HFF-Myc (cell line): ENCODE data around the gene TRPV2.

ENCODE experiments used
- DNase-seq: peaks from one replicate; pipeline ENCODE4 v3.0.0-alpha.2; 2011; ENCODE audit warnings: low read depth; ENCODE audit errors: extremely low read depth
- H3K4me3 ChIP-seq: replicated peaks from 2 replicates; pipeline ENCODE4 v1.5.1; 2011; ENCODE audit warnings: low read depth, mild to moderate bottlenecking, control low read depth, low read length
- TF ChIP-seq, protein P1 (sequence below): IDR thresholded peaks from 2 replicates; pipeline ENCODE4 v1.5.1; 2012; ENCODE audit warnings: mild to moderate bottlenecking, low read depth, low read length, control low read depth; ENCODE audit errors: missing control alignments

Gene TRPV2

GRCh38 chr17:16418685-16419068, 3.3 kb downstream of the TRPV2 start:
- H3K4me3 ChIP-seq: no peak overlapping the region
- TF ChIP-seq, protein P1, sequence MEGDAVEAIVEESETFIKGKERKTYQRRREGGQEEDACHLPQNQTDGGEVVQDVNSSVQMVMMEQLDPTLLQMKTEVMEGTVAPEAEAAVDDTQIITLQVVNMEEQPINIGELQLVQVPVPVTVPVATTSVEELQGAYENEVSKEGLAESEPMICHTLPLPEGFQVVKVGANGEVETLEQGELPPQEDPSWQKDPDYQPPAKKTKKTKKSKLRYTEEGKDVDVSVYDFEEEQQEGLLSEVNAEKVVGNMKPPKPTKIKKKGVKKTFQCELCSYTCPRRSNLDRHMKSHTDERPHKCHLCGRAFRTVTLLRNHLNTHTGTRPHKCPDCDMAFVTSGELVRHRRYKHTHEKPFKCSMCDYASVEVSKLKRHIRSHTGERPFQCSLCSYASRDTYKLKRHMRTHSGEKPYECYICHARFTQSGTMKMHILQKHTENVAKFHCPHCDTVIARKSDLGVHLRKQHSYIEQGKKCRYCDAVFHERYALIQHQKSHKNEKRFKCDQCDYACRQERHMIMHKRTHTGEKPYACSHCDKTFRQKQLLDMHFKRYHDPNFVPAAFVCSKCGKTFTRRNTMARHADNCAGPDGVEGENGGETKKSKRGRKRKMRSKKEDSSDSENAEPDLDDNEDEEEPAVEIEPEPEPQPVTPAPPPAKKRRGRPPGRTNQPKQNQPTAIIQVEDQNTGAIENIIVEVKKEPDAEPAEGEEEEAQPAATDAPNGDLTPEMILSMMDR: no peak
- DNase-seq: no peak

DNA sequence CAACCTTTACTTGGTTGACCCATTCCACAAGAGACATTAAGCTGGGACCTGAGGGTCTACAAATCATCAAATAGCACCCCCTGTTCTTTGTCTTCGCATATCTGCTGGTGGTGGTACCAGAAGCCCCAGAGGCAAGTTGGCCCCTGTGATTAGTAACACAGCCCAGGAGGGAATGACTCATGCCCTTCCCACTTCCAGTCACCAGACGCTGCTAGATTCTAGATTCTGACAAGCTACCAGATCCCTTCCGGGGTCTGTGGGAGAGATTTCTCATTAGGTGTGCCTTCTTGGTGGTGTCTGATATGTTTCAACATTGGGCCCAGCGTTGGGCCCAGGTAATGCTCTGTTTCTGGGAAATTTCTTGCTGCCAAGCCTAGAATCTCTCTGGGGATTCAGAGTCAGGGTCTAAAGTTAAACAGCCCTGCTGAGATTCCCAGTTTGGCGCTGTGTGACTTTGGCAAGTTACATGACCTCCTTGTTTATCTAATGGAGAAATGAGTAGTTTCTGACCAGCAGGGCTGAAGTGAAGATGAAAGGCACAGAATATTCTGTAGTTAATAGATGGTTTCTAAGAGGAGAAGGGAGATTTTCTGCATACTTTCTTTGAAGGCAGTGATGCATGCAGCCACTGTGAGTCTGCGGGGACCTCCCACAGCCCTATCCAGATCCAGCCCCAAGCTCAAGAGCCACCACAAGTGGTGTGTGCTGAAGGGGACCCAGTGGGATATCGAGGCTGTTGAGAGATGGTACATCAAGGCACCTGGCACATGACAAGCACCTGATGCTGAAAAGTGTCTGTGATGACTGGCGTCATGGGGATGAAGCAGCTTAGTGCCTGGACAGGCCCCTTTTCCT, 3.9 kb downstream of the TRPV2 start:
- TF ChIP-seq, protein P1: no peak
- H3K4me3 ChIP-seq: peak overlapping the region; percentile 35

DNA sequence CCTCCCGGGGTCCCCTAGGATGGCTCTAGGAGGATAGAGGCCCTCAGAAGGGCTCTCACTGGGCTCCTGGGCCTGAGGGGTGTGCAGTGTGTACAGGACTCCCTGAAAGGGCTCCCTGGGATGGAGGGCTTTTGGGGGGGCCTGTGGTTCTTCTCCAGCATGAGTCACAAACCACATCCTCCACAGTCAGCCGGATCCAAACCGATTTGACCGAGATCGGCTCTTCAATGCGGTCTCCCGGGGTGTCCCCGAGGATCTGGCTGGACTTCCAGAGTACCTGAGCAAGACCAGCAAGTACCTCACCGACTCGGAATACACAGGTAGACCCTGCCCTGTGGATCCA, 4.5 kb downstream of the TRPV2 start:
- TF ChIP-seq, protein P1: no peak
- DNase-seq: no peak
- H3K4me3 ChIP-seq: peak overlapping the region; percentile 35

More for the DNA sequence above, 3.9 kb downstream of the TRPV2 start:
- DNase-seq: peak; percentile 80

- no peak for DNase-seq
- TF ChIP-seq, protein P1: no peak
- no peak overlapping the region for H3K4me3 ChIP-seq
Observed at GRCh38 chr17:16422416-16422815, 7.0 kb downstream of the TRPV2 start.

DNA sequence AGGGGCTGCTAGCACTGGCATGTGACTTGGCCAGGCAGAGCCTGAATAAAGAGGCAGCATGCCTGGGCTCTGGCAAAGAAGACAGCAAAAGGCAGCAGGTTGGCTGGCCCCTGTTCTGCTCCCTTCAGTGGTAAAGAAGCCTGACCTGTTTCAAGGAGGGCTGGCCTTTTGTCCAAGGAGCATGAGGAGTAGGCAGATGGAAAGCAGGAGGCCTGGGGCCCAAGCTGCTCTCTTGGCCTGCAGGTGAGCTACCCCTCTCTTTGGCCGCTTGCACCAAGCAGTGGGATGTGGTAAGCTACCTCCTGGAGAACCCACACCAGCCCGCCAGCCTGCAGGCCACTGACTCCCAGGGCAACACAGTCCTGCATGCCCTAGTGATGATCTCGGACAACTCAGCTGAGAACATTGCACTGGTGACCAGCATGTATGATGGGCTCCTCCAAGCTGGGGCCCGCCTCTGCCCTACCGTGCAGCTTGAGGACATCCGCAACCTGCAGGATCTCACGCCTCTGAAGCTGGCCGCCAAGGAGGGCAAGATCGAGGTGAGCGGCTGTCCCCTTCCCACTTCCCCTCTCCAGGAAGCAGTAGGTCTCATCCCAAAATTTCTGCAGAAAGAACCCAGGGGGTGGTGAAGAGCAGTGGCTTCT, 8.0 kb downstream of the TRPV2 start:
- TF ChIP-seq, protein P1: no peak

DNA sequence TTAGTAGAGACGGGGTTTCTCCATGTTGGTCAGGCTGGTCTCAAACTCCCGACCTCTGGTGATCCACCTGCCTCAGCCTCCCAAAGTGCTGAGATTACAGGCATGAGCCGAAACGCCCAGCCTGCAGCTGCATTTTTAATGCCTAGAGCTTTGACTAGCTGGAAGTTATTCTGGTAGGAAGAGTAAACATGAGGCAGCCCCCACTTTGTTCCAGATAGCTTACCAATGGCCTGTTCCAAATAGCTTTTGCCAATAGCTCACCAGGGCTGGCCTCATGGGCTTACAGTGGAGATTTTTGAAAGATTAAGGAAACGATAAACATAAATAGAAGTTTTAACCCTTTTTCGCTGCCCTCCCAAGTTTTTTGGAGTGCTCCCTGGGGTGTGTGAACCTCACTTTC, 9.8 kb downstream of the TRPV2 start:
- TF ChIP-seq, protein P1: no peak
- no peak overlapping the region for H3K4me3 ChIP-seq
- no peak for DNase-seq

More for the DNA sequence above, 8.0 kb downstream of the TRPV2 start:
- DNase-seq: no peak
- H3K4me3 ChIP-seq: no peak overlapping the region
